Thyroid gland (tissue), 4 donors: ENCODE data around the gene CAST. TPM values are rescaled to one million over a fixed set of nuclear protein-coding genes. Genes with fewer than 3 reads are reported as not detected.

Source experiments
- DNase-seq, 2 donors: peaks; one replicate each; pipeline ENCODE4 v3.0.0-alpha.2; 2019
- H3K27ac ChIP-seq, 3 donors: fragments of 200-600 bp; sonication (generic); 1 replicate in 2 of 3; 2 replicates in 1 of 3; pipeline ENCODE4 v1.5.1; 2016 to 2019; ENCODE audit warnings: mild to moderate bottlenecking in 1 of 3, moderate library complexity in 1 of 3
- H3K27me3 ChIP-seq: fragments of 200-600 bp; sonication (generic); one replicate; pipeline ENCODE4 v1.5.1; 2019
- H3K36me3 ChIP-seq, 2 donors: fragments of 200-600 bp; sonication (generic); one replicate each; pipeline ENCODE4 v1.5.1; 2016 to 2019
- H3K4me1 ChIP-seq, 2 donors: fragments of 200-600 bp; sonication (generic); one replicate each; pipeline ENCODE4 v1.5.1; 2017 to 2019
- H3K4me3 ChIP-seq, 3 donors: fragments of 200-600 bp; sonication (generic); replicated peaks in 1 of 3; 1 replicate in 2 of 3; 2 replicates in 1 of 3; pipeline ENCODE4 v1.5.1; 2016; ENCODE audit warnings: mild to moderate bottlenecking in 1 of 3
- H3K9me3 ChIP-seq: fragments of 200-600 bp; sonication (generic); one replicate; pipeline ENCODE4 v1.5.1; 2017
- POLR2A ChIP-seq, 2 donors: fragments of 450-650 bp; IDR thresholded peaks; one replicate each; pipeline ENCODE4 v1.6.1; 2017; ENCODE audit warnings: antibody characterized with exemption in 2 of 2, mild to moderate bottlenecking in 2 of 2, moderate library complexity in 1 of 2
- WGBS, 2 donors: methylation state at CpG; one replicate each; pipeline ENCODE4 v1.1.5; 2017; 5-methylcytosine and 5-hydroxymethylcytosine counted together
- intact Hi-C: fragments of 100-400 bp; cut with DNase I; formaldehyde crosslinking; loops from one replicate; pipeline ENCODE4 v1.15.1; 2023
- total RNA-seq, 4 donors: library from RNA; depleted of rRNA; stranded (reverse); fragments of >200 nt; gene quantifications; one replicate each; pipeline ENCODE4 v1.2.3, GENCODE V29; 2016
- TF ChIP-seq, protein P1 (sequence below), 6 experiments: fragments of 200-600 bp in 3 of 6; fragments of 450-650 bp in 3 of 6; sonication (generic) in 3 of 6; IDR thresholded peaks; one replicate each; pipeline ENCODE4 v1.5.1; 2016 to 2019; ENCODE audit warnings: antibody characterized with exemption in 6 of 6, mild to moderate bottlenecking in 2 of 6, inconsistent platforms in 1 of 6, moderate library complexity in 1 of 6

CAST gene
- total RNA-seq, 4 donors from 2014 or later = 177 to 278 (median 236) TPM

DNA sequence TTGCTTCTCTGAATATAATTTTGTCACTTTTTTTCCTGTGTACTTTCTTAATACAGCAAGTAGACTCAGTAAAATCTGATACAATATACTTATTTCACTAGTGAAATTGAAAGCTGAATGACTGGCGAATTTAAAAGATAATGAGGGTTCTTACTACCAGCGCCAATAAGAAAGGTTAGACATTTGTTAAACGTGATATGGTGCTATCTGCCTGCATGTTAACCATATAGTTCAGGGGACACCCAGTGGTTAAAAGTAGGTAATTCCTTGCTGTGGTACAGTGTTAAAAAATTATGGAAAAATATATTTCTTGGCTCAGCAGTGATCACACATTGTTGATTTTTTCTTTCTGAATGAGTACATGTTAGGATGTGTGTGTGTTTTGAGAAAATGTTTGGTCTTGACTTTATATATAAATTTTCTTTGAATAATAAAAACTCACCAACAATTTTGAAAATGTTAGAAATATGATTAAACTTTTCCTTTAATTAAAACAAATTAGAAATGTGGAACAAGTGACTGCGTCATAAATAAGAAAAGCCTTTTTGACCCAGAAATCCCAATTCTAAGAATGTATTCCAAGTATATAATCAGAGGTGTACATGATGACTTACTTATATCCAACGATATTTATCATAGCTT, 25.8 kb downstream of the CAST start:
- DNase-seq = no peak
- no peaks in the 10 kb centered on the region for H3K27me3 ChIP-seq
- intact Hi-C loops = no loop called here
- no peaks in the 10 kb centered on the region for H3K36me3 ChIP-seq
- H3K9me3 ChIP-seq = no peaks in the 10 kb centered on the region
- H3K4me3 ChIP-seq = no peak overlapping the region
- WGBS, 2 donors = 49 to 51% methylated on average over 5 of the region's 5 CpGs
- no peak overlapping the region for H3K27ac ChIP-seq
- H3K4me1 ChIP-seq = no peaks in the 10 kb centered on the region
- TF ChIP-seq POLR2A (IDR thresholded peaks at IDR 0.05) = no peak
- TF ChIP-seq, protein P1, sequence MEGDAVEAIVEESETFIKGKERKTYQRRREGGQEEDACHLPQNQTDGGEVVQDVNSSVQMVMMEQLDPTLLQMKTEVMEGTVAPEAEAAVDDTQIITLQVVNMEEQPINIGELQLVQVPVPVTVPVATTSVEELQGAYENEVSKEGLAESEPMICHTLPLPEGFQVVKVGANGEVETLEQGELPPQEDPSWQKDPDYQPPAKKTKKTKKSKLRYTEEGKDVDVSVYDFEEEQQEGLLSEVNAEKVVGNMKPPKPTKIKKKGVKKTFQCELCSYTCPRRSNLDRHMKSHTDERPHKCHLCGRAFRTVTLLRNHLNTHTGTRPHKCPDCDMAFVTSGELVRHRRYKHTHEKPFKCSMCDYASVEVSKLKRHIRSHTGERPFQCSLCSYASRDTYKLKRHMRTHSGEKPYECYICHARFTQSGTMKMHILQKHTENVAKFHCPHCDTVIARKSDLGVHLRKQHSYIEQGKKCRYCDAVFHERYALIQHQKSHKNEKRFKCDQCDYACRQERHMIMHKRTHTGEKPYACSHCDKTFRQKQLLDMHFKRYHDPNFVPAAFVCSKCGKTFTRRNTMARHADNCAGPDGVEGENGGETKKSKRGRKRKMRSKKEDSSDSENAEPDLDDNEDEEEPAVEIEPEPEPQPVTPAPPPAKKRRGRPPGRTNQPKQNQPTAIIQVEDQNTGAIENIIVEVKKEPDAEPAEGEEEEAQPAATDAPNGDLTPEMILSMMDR (IDR thresholded peaks at IDR 0.05) = peak in 5 of 6 experiments; percentile 14 to 47 (median 40)

DNA sequence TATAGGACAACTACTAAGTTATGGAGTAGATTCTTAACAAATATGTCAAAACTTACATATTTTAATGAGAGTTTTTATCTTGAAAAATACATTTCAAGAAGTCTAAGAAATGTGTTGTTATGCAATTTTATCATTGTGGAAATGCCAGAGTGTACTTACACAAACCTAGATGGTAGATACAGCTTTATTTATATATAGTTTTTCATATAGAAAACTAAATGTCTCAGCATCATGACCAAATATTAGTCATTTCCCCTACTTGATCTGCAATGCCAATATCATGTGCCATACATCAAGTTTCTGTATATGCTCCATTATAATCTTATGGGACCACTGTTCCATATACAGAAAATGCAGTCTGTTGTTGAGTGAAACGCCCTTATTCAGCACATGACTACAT, 28.7 kb downstream of the CAST start:
- intact Hi-C loops = loop anchor here (10.0 kb wide), 1 partner anchor 76 kb away; no protein-coding TSS in a partner anchor
- no peak overlapping the region for H3K4me3 ChIP-seq
- H3K9me3 ChIP-seq = no peaks in the 10 kb centered on the region
- H3K27ac ChIP-seq = no peak overlapping the region
- H3K36me3 ChIP-seq = no peaks in the 10 kb centered on the region
- no peaks in the 10 kb centered on the region for H3K27me3 ChIP-seq
- no peak for DNase-seq
- no peaks in the 10 kb centered on the region for H3K4me1 ChIP-seq
- WGBS, 2 donors = 81 to 90% methylated on average over 1 of the region's 1 CpG
- TF ChIP-seq POLR2A (IDR thresholded peaks at IDR 0.05) = no peak
- TF ChIP-seq, protein P1 (IDR thresholded peaks at IDR 0.05) = no peak

GRCh38 chr5:96691503-96692303, 29.5 kb downstream of the CAST start:
- intact Hi-C loops = loop anchor here (10.0 kb wide), 1 partner anchor 77 kb away; no protein-coding TSS in a partner anchor
- WGBS, 2 donors = 91 to 92% methylated on average over 2 of the region's 2 CpGs
- Histone ChIP-seq H3K27ac (no peak overlapping the region), H3K27me3 (no peaks in the 10 kb centered on the region), H3K4me1 (no peaks in the 10 kb centered on the region), H3K36me3 (peaks cover 0 to 2% of the 10 kb centered on the region in 2 donors), H3K9me3 (no peaks in the 10 kb centered on the region), H3K4me3 (no peak overlapping the region)
- DNase-seq = no peak
- no peak for TF ChIP-seq POLR2A (IDR thresholded peaks at IDR 0.05)
- TF ChIP-seq, protein P1 (IDR thresholded peaks at IDR 0.05) = no peak

- peaks cover 0 to 7% of the 10 kb centered on the region in 2 donors for H3K36me3 ChIP-seq
- TF ChIP-seq POLR2A (IDR thresholded peaks at IDR 0.05) = no peak
- TF ChIP-seq, protein P1 (IDR thresholded peaks at IDR 0.05) = no peak
- H3K27me3 ChIP-seq = no peaks in the 10 kb centered on the region
- H3K9me3 ChIP-seq = no peaks in the 10 kb centered on the region
- no peak for DNase-seq
- intact Hi-C loops = loop anchor here (10.0 kb wide), 1 partner anchor 78 kb away; no protein-coding TSS in a partner anchor
- H3K4me3 ChIP-seq = no peak overlapping the region
- whole genome bisulfite sequencing, 2 donors = 92 to 96% methylated on average over 2 of the region's 2 CpGs
- H3K4me1 ChIP-seq = no peaks in the 10 kb centered on the region
- H3K27ac ChIP-seq = no peak overlapping the region
These were observed 30.3 kb downstream of the CAST start for GRCh38 chr5:96692441-96692840.
